MM.1S (cell line): ENCODE results near the gene FBXO3.
"Not testable (repeated sequence)": the region's sequence is repeated elsewhere in the genome, so short reads cannot be mapped to it uniquely, and the experiment has no call there.

Experiments
- DNase-seq: peaks from one replicate; pipeline ENCODE4 v3.0.0-alpha.2; 2015
- H2AFZ ChIP-seq: fragments of 300-600 bp; sonication (generic); 2 replicates; pipeline ENCODE4 v1.6.0; 2016; ENCODE audit warnings: antibody characterized with exemption, low read length
- H3F3A ChIP-seq: fragments of 300-600 bp; sonication (generic); 2 replicates; pipeline ENCODE4 v1.6.1; 2016; ENCODE audit warnings: mild to moderate bottlenecking, antibody characterized with exemption, low read length, moderate library complexity, mixed read lengths; ENCODE audit not compliant: insufficient read depth
- H3K27ac ChIP-seq: fragments of 300-600 bp; sonication (generic); 2 replicates; pipeline ENCODE4 v1.5.1; 2016; ENCODE audit warnings: mild to moderate bottlenecking, low read length
- H3K27me3 ChIP-seq: fragments of 300-600 bp; sonication (generic); replicated peaks from 2 replicates; pipeline ENCODE4 v1.6.0; 2016; ENCODE audit warnings: low read length; ENCODE audit not compliant: insufficient read depth
- H3K36me3 ChIP-seq: fragments of 300-600 bp; sonication (generic); replicated peaks from 2 replicates; pipeline ENCODE4 v1.6.1; 2016; ENCODE audit warnings: mild to moderate bottlenecking, low read length, mixed read lengths; ENCODE audit not compliant: insufficient read depth
- H3K4me1 ChIP-seq: fragments of 300-600 bp; sonication (generic); 2 replicates; pipeline ENCODE4 v1.6.1; 2016; ENCODE audit warnings: low read length, mixed read lengths
- H3K4me2 ChIP-seq: fragments of 300-600 bp; sonication (generic); 2 replicates; pipeline ENCODE4 v1.6.0; 2016; ENCODE audit warnings: low read depth, low read length
- H3K4me3 ChIP-seq: fragments of 300-600 bp; sonication (generic); 2 replicates; pipeline ENCODE4 v1.5.1; 2016; ENCODE audit warnings: low read length, mixed read lengths
- H3K79me2 ChIP-seq: fragments of 300-600 bp; sonication (generic); 2 replicates; pipeline ENCODE4 v1.6.1; 2016; ENCODE audit warnings: mixed run types, low read length, mixed read lengths
- H3K9ac ChIP-seq: fragments of 300-600 bp; sonication (generic); 2 replicates; pipeline ENCODE4 v1.6.1; 2016; ENCODE audit warnings: low read length, mixed read lengths
- H3K9me2 ChIP-seq: fragments of 300-600 bp; sonication (generic); replicated peaks from 2 replicates; pipeline ENCODE4 v1.6.1; 2016; ENCODE audit warnings: mild to moderate bottlenecking, low read length, mixed read lengths; ENCODE audit not compliant: insufficient read depth
- H3K9me3 ChIP-seq: fragments of 300-600 bp; sonication (generic); replicated peaks from 2 replicates; pipeline ENCODE4 v1.6.1; 2016; ENCODE audit warnings: mild to moderate bottlenecking, low read length, mixed read lengths; ENCODE audit not compliant: insufficient read depth
- H4K20me1 ChIP-seq: fragments of 300-600 bp; sonication (generic); 2 replicates; pipeline ENCODE4 v1.6.1; 2016; ENCODE audit warnings: mild to moderate bottlenecking, low read length, moderate library complexity, mixed read lengths; ENCODE audit not compliant: insufficient read depth
- EZH2 ChIP-seq: fragments of 300-600 bp; sonication (generic); optimal IDR thresholded peaks from 2 replicates; pipeline ENCODE3; 2017; ENCODE audit warnings: low read depth, mild to moderate bottlenecking, antibody characterized with exemption, low read length, mixed read lengths
- EZH2phosphoT487 ChIP-seq: fragments of 300-600 bp; sonication (generic); IDR thresholded peaks from 2 replicates; pipeline ENCODE4 v1.6.1; 2018; ENCODE audit warnings: antibody characterized with exemption, low read length
- TF ChIP-seq, protein P1 (sequence below): fragments of 300-600 bp; sonication (generic); IDR thresholded peaks from 2 replicates; pipeline ENCODE4 v1.5.1; 2016; ENCODE audit warnings: antibody characterized with exemption, low read length, mixed read lengths

The FBXO3 gene

DNA sequence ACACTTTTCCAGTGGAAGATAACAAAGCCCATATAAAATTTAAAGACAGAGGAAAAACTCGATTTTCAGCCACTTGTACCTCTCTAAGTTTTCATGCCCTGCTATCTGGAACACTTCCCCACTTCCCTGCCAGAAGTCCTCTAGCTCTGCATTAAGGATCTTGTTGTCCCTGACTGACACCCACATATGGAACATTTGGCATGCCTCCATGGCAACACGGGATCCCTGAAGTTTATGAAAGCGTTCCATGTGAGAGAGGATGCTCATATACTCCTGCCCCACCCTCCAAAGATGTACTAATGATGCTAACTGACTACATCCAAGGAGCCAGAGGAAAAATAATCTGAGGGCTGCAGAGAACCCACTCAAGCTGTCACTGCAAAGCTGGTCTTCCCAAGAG is 64.9 kb downstream of the FBXO3 start:
- Histone ChIP-seq H2AFZ (no peak overlapping the region), H3K4me1 (peaks cover 34% of the 10 kb centered on the region), H3K9ac (no peak overlapping the region), H3K9me3 (no peaks in the 10 kb centered on the region), H3K4me2 (peak overlapping the region; percentile 35), H3K27me3 (no peaks in the 10 kb centered on the region), H3K27ac (peak overlapping the region; percentile 47; the same call in 1 of the 2 replicates), H3K4me3 (no peak overlapping the region), H4K20me1 (no peaks in the 10 kb centered on the region), H3K36me3 (peaks cover 12% of the 10 kb centered on the region), H3K79me2 (peaks cover 73% of the 10 kb centered on the region), H3F3A (peaks cover 21% of the 10 kb centered on the region), H3K9me2 (no peaks in the 10 kb centered on the region)
- TF ChIP-seq EZH2phosphoT487 = no peak
- TF ChIP-seq, protein P1, sequence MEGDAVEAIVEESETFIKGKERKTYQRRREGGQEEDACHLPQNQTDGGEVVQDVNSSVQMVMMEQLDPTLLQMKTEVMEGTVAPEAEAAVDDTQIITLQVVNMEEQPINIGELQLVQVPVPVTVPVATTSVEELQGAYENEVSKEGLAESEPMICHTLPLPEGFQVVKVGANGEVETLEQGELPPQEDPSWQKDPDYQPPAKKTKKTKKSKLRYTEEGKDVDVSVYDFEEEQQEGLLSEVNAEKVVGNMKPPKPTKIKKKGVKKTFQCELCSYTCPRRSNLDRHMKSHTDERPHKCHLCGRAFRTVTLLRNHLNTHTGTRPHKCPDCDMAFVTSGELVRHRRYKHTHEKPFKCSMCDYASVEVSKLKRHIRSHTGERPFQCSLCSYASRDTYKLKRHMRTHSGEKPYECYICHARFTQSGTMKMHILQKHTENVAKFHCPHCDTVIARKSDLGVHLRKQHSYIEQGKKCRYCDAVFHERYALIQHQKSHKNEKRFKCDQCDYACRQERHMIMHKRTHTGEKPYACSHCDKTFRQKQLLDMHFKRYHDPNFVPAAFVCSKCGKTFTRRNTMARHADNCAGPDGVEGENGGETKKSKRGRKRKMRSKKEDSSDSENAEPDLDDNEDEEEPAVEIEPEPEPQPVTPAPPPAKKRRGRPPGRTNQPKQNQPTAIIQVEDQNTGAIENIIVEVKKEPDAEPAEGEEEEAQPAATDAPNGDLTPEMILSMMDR = no peak
- TF ChIP-seq EZH2 = no peak
- DNase-seq = no peak

DNA sequence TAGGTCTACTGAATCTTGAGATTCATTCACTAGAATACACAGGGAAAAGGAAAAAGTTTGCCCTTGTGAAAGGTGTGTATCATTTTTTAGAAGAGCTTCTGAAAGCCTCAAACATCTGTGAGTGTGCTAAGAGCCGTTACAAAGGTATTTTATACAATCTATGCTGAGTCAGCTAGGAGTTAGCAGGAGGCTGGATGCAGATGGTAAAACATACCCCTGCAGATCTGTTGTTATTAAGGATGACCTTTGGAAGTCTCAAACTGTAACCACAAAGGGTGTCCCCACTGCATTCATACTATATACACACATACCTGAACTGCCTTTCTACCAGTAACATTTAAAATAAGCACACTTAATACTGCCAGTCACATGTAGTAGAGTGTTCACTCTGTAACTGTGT is 65.3 kb downstream of the FBXO3 start:
- peak; percentile 80 for DNase-seq
- H3K4me2 ChIP-seq = peak overlapping the region; percentile 35
- no peak overlapping the region for H3K9ac ChIP-seq
- H3K4me3 ChIP-seq = no peak overlapping the region
- no peaks in the 10 kb centered on the region for H3K9me3 ChIP-seq
- H3K9me2 ChIP-seq = no peaks in the 10 kb centered on the region
- H3K79me2 ChIP-seq = peaks cover 69% of the 10 kb centered on the region
- no peaks in the 10 kb centered on the region for H3K27me3 ChIP-seq
- H4K20me1 ChIP-seq = no peaks in the 10 kb centered on the region
- TF ChIP-seq EZH2 = no peak
- TF ChIP-seq, protein P1 = no peak
- no peak for TF ChIP-seq EZH2phosphoT487
- H3K27ac ChIP-seq = peak overlapping the region; percentile 47; the same call in 1 of the 2 replicates
- peaks cover 21% of the 10 kb centered on the region for H3F3A ChIP-seq
- peaks cover 34% of the 10 kb centered on the region for H3K4me1 ChIP-seq
- H2AFZ ChIP-seq = no peak overlapping the region
- H3K36me3 ChIP-seq = peaks cover 8% of the 10 kb centered on the region

DNA sequence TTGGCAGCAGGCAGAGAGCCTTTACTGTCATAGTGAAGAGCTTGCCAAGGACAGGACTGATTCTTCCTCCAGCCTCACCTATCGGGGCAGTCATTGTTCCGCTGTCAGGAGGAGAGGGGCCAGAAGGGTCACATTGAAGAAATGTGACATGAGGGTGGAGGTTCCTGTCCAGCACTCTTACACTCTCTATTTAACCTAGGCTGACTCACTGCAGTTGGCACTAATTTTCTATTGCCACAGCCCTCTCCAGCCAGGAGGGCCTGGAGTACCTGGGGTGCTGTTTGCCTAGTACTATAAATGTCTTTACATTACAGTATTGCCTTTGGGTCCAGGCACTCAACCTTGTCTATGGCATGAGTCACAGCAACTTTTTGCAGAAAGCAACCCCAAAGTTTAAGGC is 66.5 kb downstream of the FBXO3 start:
- H3K9me2 ChIP-seq, DNase-seq, H3K9me3 ChIP-seq, H3K27me3 ChIP-seq, H3K36me3 ChIP-seq, H3K4me3 ChIP-seq, H3K9ac ChIP-seq, H2AFZ ChIP-seq, H3K27ac ChIP-seq, H4K20me1 ChIP-seq, H3K4me2 ChIP-seq: not testable (repeated sequence)
- Histone ChIP-seq H3K79me2 (peaks cover 60% of the 10 kb centered on the region), H3F3A (peaks cover 24% of the 10 kb centered on the region), H3K4me1 (peaks cover 34% of the 10 kb centered on the region)

DNA sequence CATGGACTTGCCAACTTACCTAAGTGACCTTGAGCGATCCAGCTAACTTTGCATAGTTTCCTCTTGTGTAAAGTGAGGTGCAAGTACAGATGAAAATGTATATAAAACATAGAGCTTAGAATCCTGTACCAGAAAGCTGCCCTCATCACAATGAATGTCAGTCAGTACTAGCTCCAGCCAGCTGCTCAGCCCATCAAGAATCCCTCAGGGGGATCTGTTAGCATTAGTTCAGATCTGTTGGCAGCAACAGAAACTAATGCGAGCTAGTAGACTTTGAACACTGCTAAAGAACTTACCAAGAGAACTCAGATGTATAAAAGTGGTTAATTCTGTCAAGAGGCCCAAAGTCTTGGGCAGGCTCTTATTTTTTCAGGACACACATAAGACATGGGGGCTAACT is 67.4 kb downstream of the FBXO3 start:
- Histone ChIP-seq H3K36me3 (peaks cover 5% of the 10 kb centered on the region; the same call in 1 of the 2 replicates), H4K20me1 (no peaks in the 10 kb centered on the region), H3F3A (peaks cover 33% of the 10 kb centered on the region)

More for the DNA sequence above, 67.4 kb downstream of the FBXO3 start:
- Histone ChIP-seq H3K79me2 (peaks cover 51% of the 10 kb centered on the region), H2AFZ (no peak overlapping the region), H3K9me2 (no peaks in the 10 kb centered on the region), H3K9ac (no peak overlapping the region), H3K4me1 (peaks cover 40% of the 10 kb centered on the region), H3K9me3 (no peaks in the 10 kb centered on the region), H3K4me2 (no peak overlapping the region), H3K4me3 (no peak overlapping the region), H3K27ac (no peak overlapping the region), H3K27me3 (no peaks in the 10 kb centered on the region)
- no peak for DNase-seq
- TF ChIP-seq EZH2 = no peak
- no peak for TF ChIP-seq EZH2phosphoT487
- TF ChIP-seq, protein P1 = no peak
